Activated naive CD8-positive, alpha-beta T cell treated with anti-CD3 and anti-CD28 coated beads for 36 hours (primary cell): ENCODE results near the gene KIAA0930. TPM values are rescaled to one million over a fixed set of nuclear protein-coding genes. Genes with fewer than 3 reads are reported as not detected.

ENCODE experiments used
- DNase-seq: peaks from one replicate; pipeline ENCODE4 v3.0.0; 2021
- H3K27ac Mint-ChIP-seq: one replicate; pipeline ENCODE4 v1.8.0; 2022; ENCODE audit warnings: mild to moderate bottlenecking, moderate library complexity, mixed read lengths
- H3K27me3 Mint-ChIP-seq: one replicate; pipeline ENCODE4 v1.8.0; 2022; ENCODE audit warnings: mild to moderate bottlenecking, mixed read lengths
- H3K36me3 Mint-ChIP-seq: one replicate; pipeline ENCODE4 v1.8.0; 2021; ENCODE audit warnings: mild to moderate bottlenecking, mixed read lengths
- H3K4me1 Mint-ChIP-seq: one replicate; pipeline ENCODE4 v1.8.0; 2021; ENCODE audit warnings: mixed read lengths
- H3K4me3 Mint-ChIP-seq: one replicate; pipeline ENCODE4 v1.8.0; 2022; ENCODE audit warnings: mild to moderate bottlenecking, moderate library complexity, mixed read lengths
- H3K9me3 Mint-ChIP-seq: one replicate; pipeline ENCODE4 v1.8.0; 2022; ENCODE audit warnings: mixed read lengths
- total RNA-seq, 2 experiments: library from RNA; stranded (reverse); gene quantifications; one replicate each; pipeline ENCODE4 v1.2.3, GENCODE V29; 2021

Gene KIAA0930
- total RNA-seq, 2 experiments from 2014 or later, result 28.0 to 28.6 TPM

GRCh38 chr22:45218976-45219375, 21.7 kb downstream of the KIAA0930 start:
- Mint-ChIP-seq H3K27ac (no peak overlapping the region), H3K27me3 (no peaks in the 10 kb centered on the region), H3K4me1 (peaks cover 20% of the 10 kb centered on the region), H3K9me3 (no peaks in the 10 kb centered on the region), H3K36me3 (no peaks in the 10 kb centered on the region), H3K4me3 (no peak overlapping the region)
- DNase-seq, result peak; percentile 25

GRCh38 chr22:45217806-45218205, 22.9 kb downstream of the KIAA0930 start:
- no peaks in the 10 kb centered on the region for H3K27me3 Mint-ChIP-seq
- no peak for DNase-seq
- no peaks in the 10 kb centered on the region for H3K9me3 Mint-ChIP-seq
- H3K27ac Mint-ChIP-seq, result no peak overlapping the region
- H3K4me1 Mint-ChIP-seq, result peaks cover 17% of the 10 kb centered on the region
- H3K36me3 Mint-ChIP-seq, result no peaks in the 10 kb centered on the region
- H3K4me3 Mint-ChIP-seq, result no peak overlapping the region

- H3K36me3 Mint-ChIP-seq, result no peaks in the 10 kb centered on the region
- DNase-seq, result no peak
- no peak overlapping the region for H3K4me3 Mint-ChIP-seq
- no peaks in the 10 kb centered on the region for H3K9me3 Mint-ChIP-seq
- H3K27ac Mint-ChIP-seq, result no peak overlapping the region
- H3K4me1 Mint-ChIP-seq, result peaks cover 13% of the 10 kb centered on the region
- no peaks in the 10 kb centered on the region for H3K27me3 Mint-ChIP-seq
These were observed 23.3 kb downstream of the KIAA0930 start for GRCh38 chr22:45217345-45217744.

- H3K4me1 Mint-ChIP-seq, result peaks cover 13% of the 10 kb centered on the region
- no peaks in the 10 kb centered on the region for H3K36me3 Mint-ChIP-seq
- H3K27ac Mint-ChIP-seq, result no peak overlapping the region
- no peak overlapping the region for H3K4me3 Mint-ChIP-seq
- H3K27me3 Mint-ChIP-seq, result no peaks in the 10 kb centered on the region
- DNase-seq, result no peak
- no peaks in the 10 kb centered on the region for H3K9me3 Mint-ChIP-seq
These were observed 24.3 kb downstream of the KIAA0930 start for GRCh38 chr22:45216133-45217003.

- DNase-seq, result no peak
- H3K27ac Mint-ChIP-seq, result no peak overlapping the region
- H3K4me3 Mint-ChIP-seq, result no peak overlapping the region
- no peaks in the 10 kb centered on the region for H3K9me3 Mint-ChIP-seq
- no peaks in the 10 kb centered on the region for H3K27me3 Mint-ChIP-seq
- peaks cover 6% of the 10 kb centered on the region for H3K36me3 Mint-ChIP-seq
- peaks cover 4% of the 10 kb centered on the region for H3K4me1 Mint-ChIP-seq
These were observed 27.5 kb downstream of the KIAA0930 start for GRCh38 chr22:45212992-45213751.

- Mint-ChIP-seq H3K27me3 (no peaks in the 10 kb centered on the region), H3K4me1 (peaks cover 4% of the 10 kb centered on the region), H3K9me3 (no peaks in the 10 kb centered on the region), H3K27ac (no peak overlapping the region), H3K36me3 (peaks cover 6% of the 10 kb centered on the region), H3K4me3 (no peak overlapping the region)
- no peak for DNase-seq
These were observed 28.4 kb downstream of the KIAA0930 start for GRCh38 chr22:45212306-45212709.

- peaks cover 4% of the 10 kb centered on the region for H3K4me1 Mint-ChIP-seq
- no peak overlapping the region for H3K4me3 Mint-ChIP-seq
- H3K9me3 Mint-ChIP-seq, result no peaks in the 10 kb centered on the region
- H3K36me3 Mint-ChIP-seq, result peaks cover 6% of the 10 kb centered on the region
- no peak for DNase-seq
- H3K27me3 Mint-ChIP-seq, result no peaks in the 10 kb centered on the region
- no peak overlapping the region for H3K27ac Mint-ChIP-seq
These were observed 28.8 kb downstream of the KIAA0930 start for GRCh38 chr22:45211848-45212247.

GRCh38 chr22:45211435-45211834, 29.3 kb downstream of the KIAA0930 start:
- Mint-ChIP-seq H3K4me3 (no peak overlapping the region), H3K9me3 (no peaks in the 10 kb centered on the region)
- DNase-seq, result no peak

GRCh38 chr22:45210991-45211390, 29.7 kb downstream of the KIAA0930 start:
- Mint-ChIP-seq H3K36me3 (peaks cover 6% of the 10 kb centered on the region), H3K4me3 (no peak overlapping the region), H3K27me3 (no peaks in the 10 kb centered on the region), H3K9me3 (no peaks in the 10 kb centered on the region), H3K27ac (no peak overlapping the region), H3K4me1 (peaks cover 4% of the 10 kb centered on the region)
- no peak for DNase-seq

More at GRCh38 chr22:45211435-45211834, 29.3 kb downstream of the KIAA0930 start:
- H3K27ac Mint-ChIP-seq, result no peak overlapping the region
- H3K36me3 Mint-ChIP-seq, result peaks cover 6% of the 10 kb centered on the region
- H3K27me3 Mint-ChIP-seq, result no peaks in the 10 kb centered on the region
- peaks cover 4% of the 10 kb centered on the region for H3K4me1 Mint-ChIP-seq

GRCh38 chr22:45210577-45210976, 30.1 kb downstream of the KIAA0930 start:
- H3K4me1 Mint-ChIP-seq, result peaks cover 4% of the 10 kb centered on the region
- H3K27ac Mint-ChIP-seq, result no peak overlapping the region
- no peak overlapping the region for H3K4me3 Mint-ChIP-seq
- peaks cover 6% of the 10 kb centered on the region for H3K36me3 Mint-ChIP-seq
- no peak for DNase-seq
- no peaks in the 10 kb centered on the region for H3K9me3 Mint-ChIP-seq
- no peaks in the 10 kb centered on the region for H3K27me3 Mint-ChIP-seq

- H3K27ac Mint-ChIP-seq, result no peak overlapping the region
- peaks cover under 1% of the 10 kb centered on the region for H3K4me1 Mint-ChIP-seq
- no peak for DNase-seq
- H3K36me3 Mint-ChIP-seq, result peaks cover 6% of the 10 kb centered on the region
- no peaks in the 10 kb centered on the region for H3K27me3 Mint-ChIP-seq
- H3K4me3 Mint-ChIP-seq, result no peak overlapping the region
- no peaks in the 10 kb centered on the region for H3K9me3 Mint-ChIP-seq
These were observed 30.5 kb downstream of the KIAA0930 start for GRCh38 chr22:45210174-45210573.

GRCh38 chr22:45208993-45209838, 31.5 kb downstream of the KIAA0930 start:
- Mint-ChIP-seq H3K27me3 (no peaks in the 10 kb centered on the region), H3K4me3 (no peak overlapping the region), H3K27ac (no peak overlapping the region), H3K4me1 (no peaks in the 10 kb centered on the region), H3K36me3 (peaks cover 6% of the 10 kb centered on the region), H3K9me3 (no peaks in the 10 kb centered on the region)
- peak; percentile 33 for DNase-seq

GRCh38 chr22:45208696-45208992, 32.0 kb downstream of the KIAA0930 start:
- no peaks in the 10 kb centered on the region for H3K27me3 Mint-ChIP-seq
- peaks cover 6% of the 10 kb centered on the region for H3K36me3 Mint-ChIP-seq
- H3K4me3 Mint-ChIP-seq, result no peak overlapping the region
- no peak overlapping the region for H3K27ac Mint-ChIP-seq
- no peaks in the 10 kb centered on the region for H3K9me3 Mint-ChIP-seq
- no peak for DNase-seq
- H3K4me1 Mint-ChIP-seq, result no peaks in the 10 kb centered on the region

GRCh38 chr22:45207981-45208664, 32.6 kb downstream of the KIAA0930 start:
- Mint-ChIP-seq H3K9me3 (no peaks in the 10 kb centered on the region), H3K4me1 (no peaks in the 10 kb centered on the region), H3K27me3 (no peaks in the 10 kb centered on the region), H3K27ac (no peak overlapping the region), H3K4me3 (no peak overlapping the region), H3K36me3 (peaks cover 6% of the 10 kb centered on the region)
- DNase-seq, result no peak
